ENCODE results near the gene SLC35F3. TPM values are rescaled to one million over a fixed set of nuclear protein-coding genes. Genes with fewer than 3 reads are reported as not detected.

SLC35F3 gene
- total and polyA plus RNA-seq, 2 donors from 2014 or later = 0.41 to 0.66 TPM

GRCh38 chr1:234132795-234133194 is 228.3 kb downstream of the SLC35F3 start:
- no peak for FAIRE-seq
- H3K4me1 ChIP-seq (ENCODE audit: control insufficient read depth in 2 of 3, insufficient read depth in 2 of 3, low read depth in 1 of 3, low read length in 3 of 3) = no peaks in the 10 kb centered on the region
- intact Hi-C loops (cut with DNase I) = no loop called here

GRCh38 chr1:234134878-234135277 is 230.4 kb downstream of the SLC35F3 start:
- no peak overlapping the region for H3K4me3 ChIP-seq (ENCODE audit: low read length in 3 of 3)
- no peaks in the 10 kb centered on the region for H3K9me3 ChIP-seq (ENCODE audit: control insufficient read depth in 2 of 3, insufficient read depth in 1 of 3, low read length in 3 of 3)
- FAIRE-seq (no peak), DNase-seq (no peak)
- intact Hi-C loops (cut with DNase I) = no loop called here
- H3K36me3 ChIP-seq (ENCODE audit: control insufficient read depth in 2 of 3, insufficient read depth in 3 of 3, low read length in 3 of 3) = no peaks in the 10 kb centered on the region
- H3K27ac ChIP-seq (ENCODE audit: low read depth in 2 of 2, low read length in 2 of 2) = no peak overlapping the region
- no peak for TF ChIP-seq CTCF (IDR thresholded peaks at IDR 0.05; ENCODE audit: borderline replicate concordance, extremely low read depth, insufficient read depth)
- no peaks in the 10 kb centered on the region for H3K4me1 ChIP-seq (ENCODE audit: control insufficient read depth in 2 of 3, insufficient read depth in 2 of 3, low read depth in 1 of 3, low read length in 3 of 3)
- no peak overlapping the region for H3K9ac ChIP-seq (ENCODE audit: low read length in 3 of 3)
- no peaks in the 10 kb centered on the region for H3K27me3 ChIP-seq (ENCODE audit: control insufficient read depth, insufficient read depth, low read length)

More at GRCh38 chr1:234132795-234133194, 228.3 kb downstream of the SLC35F3 start:
- no peak for TF ChIP-seq CTCF (IDR thresholded peaks at IDR 0.05; ENCODE audit: borderline replicate concordance, extremely low read depth, insufficient read depth)
- no peak for DNase-seq
- Histone ChIP-seq H3K9ac (ENCODE audit: low read length in 3 of 3) (no peak overlapping the region), H3K27me3 (ENCODE audit: control insufficient read depth, insufficient read depth, low read length) (no peaks in the 10 kb centered on the region), H3K36me3 (ENCODE audit: control insufficient read depth in 2 of 3, insufficient read depth in 3 of 3, low read length in 3 of 3) (no peaks in the 10 kb centered on the region), H3K9me3 (ENCODE audit: control insufficient read depth in 2 of 3, insufficient read depth in 1 of 3, low read length in 3 of 3) (no peaks in the 10 kb centered on the region), H3K27ac (ENCODE audit: low read depth in 2 of 2, low read length in 2 of 2) (no peak overlapping the region), H3K4me3 (ENCODE audit: low read length in 3 of 3) (no peak overlapping the region)

GRCh38 chr1:234135501-234135900 is 231.0 kb downstream of the SLC35F3 start:
- H3K4me1 ChIP-seq (ENCODE audit: control insufficient read depth in 2 of 3, insufficient read depth in 2 of 3, low read depth in 1 of 3, low read length in 3 of 3) = no peaks in the 10 kb centered on the region
- no peak for DNase-seq
- no peak overlapping the region for H3K9ac ChIP-seq (ENCODE audit: low read length in 3 of 3)
- H3K36me3 ChIP-seq (ENCODE audit: control insufficient read depth in 2 of 3, insufficient read depth in 3 of 3, low read length in 3 of 3) = no peaks in the 10 kb centered on the region
- H3K9me3 ChIP-seq (ENCODE audit: control insufficient read depth in 2 of 3, insufficient read depth in 1 of 3, low read length in 3 of 3) = no peaks in the 10 kb centered on the region
- H3K27ac ChIP-seq (ENCODE audit: low read depth in 2 of 2, low read length in 2 of 2) = no peak overlapping the region
- no peak for FAIRE-seq
- H3K27me3 ChIP-seq (ENCODE audit: control insufficient read depth, insufficient read depth, low read length) = no peaks in the 10 kb centered on the region
- intact Hi-C loops (cut with DNase I) = no loop called here
- H3K4me3 ChIP-seq (ENCODE audit: low read length in 3 of 3) = no peak overlapping the region
- no peak for TF ChIP-seq CTCF (IDR thresholded peaks at IDR 0.05; ENCODE audit: borderline replicate concordance, extremely low read depth, insufficient read depth)

- no peak for FAIRE-seq
Measured at GRCh38 chr1:234136073-234136472, 231.6 kb downstream of the SLC35F3 start.

More at GRCh38 chr1:234136073-234136472, 231.6 kb downstream of the SLC35F3 start:
- no peaks in the 10 kb centered on the region for H3K9me3 ChIP-seq (ENCODE audit: control insufficient read depth in 2 of 3, insufficient read depth in 1 of 3, low read length in 3 of 3)
- H3K36me3 ChIP-seq (ENCODE audit: control insufficient read depth in 2 of 3, insufficient read depth in 3 of 3, low read length in 3 of 3) = no peaks in the 10 kb centered on the region
- no peak for DNase-seq
- H3K4me1 ChIP-seq (ENCODE audit: control insufficient read depth in 2 of 3, insufficient read depth in 2 of 3, low read depth in 1 of 3, low read length in 3 of 3) = no peaks in the 10 kb centered on the region
- H3K9ac ChIP-seq (ENCODE audit: low read length in 3 of 3) = no peak overlapping the region
- H3K27ac ChIP-seq (ENCODE audit: low read depth in 2 of 2, low read length in 2 of 2) = no peak overlapping the region
- no peaks in the 10 kb centered on the region for H3K27me3 ChIP-seq (ENCODE audit: control insufficient read depth, insufficient read depth, low read length)
- intact Hi-C loops (cut with DNase I) = no loop called here
- no peak for TF ChIP-seq CTCF (IDR thresholded peaks at IDR 0.05; ENCODE audit: borderline replicate concordance, extremely low read depth, insufficient read depth)
- no peak overlapping the region for H3K4me3 ChIP-seq (ENCODE audit: low read length in 3 of 3)

Measured in kidney (tissue), 14 donors.